Fibroblast of upper back skin (primary cell): ENCODE data around the gene KCTD16.

Experiments
- DNase-seq: peaks from one replicate; pipeline ENCODE4 v3.0.0-alpha.2; 2013

Gene KCTD16

GRCh38 chr5:144352732-144353317 lies 182.2 kb downstream of the KCTD16 start:
- DNase-seq: no peak

GRCh38 chr5:144356489-144356888 lies 185.8 kb downstream of the KCTD16 start:
- no peak for DNase-seq

DNA sequence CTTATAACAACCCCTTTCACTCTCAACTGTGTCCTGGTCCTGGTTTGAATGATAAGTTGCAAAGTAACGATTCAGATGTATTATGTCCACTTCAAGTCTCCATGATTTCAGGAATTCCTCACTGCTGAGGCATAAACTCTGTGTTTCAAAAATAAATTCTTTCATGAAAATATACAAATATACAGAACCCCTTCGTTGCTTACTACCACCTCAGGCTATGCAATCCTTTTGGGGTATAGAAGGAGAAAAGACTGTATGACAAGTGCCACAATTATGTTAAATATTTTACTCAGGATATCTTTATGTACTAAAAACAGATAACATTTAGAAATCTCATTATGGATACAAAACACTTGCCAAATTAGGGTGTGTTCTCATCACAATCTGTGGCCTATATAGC lies 190.7 kb downstream of the KCTD16 start:
- no peak for DNase-seq

DNA sequence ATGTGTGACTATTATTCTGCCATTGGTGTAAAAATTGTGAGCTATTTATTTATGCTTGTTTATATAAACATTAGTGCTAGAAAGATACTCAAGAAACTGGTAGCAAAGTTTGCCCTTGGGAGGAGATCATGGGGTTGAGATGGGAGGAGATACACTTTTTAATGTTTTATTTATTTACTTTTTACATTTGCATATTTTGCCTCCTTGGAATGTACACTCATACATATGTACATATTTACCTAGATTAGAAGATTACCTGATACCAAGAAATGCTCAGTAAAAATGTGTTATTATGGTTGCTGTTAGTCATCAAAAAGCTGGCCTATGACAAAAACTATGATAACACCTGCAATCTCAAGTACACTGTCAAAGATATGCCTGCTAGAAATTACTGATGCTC lies 195.2 kb downstream of the KCTD16 start:
- DNase-seq: no peak

- DNase-seq: no peak
These were observed 197.3 kb downstream of the KCTD16 start for GRCh38 chr5:144367991-144368390.

- peak; percentile 11 for DNase-seq
These were observed 197.9 kb downstream of the KCTD16 start for GRCh38 chr5:144368556-144368955.

DNA sequence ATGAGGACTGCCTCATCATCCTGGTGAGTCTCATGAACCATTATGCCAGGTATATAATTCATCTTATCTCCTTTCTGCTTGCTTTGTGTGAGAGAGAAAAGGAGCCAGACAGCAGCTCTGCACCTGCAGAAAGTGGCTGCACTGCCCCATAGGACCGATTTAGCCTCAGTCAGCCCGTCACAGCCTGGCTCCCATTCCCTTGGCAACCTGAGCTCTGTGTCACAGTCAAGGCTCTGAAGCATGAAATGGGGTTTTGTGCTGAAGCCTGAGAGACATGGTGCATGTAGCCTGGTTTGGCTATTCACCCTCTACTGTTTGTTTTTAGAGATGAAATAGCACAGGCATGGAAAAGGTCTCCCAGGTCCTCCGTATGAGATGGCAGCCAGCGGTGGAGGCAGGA lies 198.3 kb downstream of the KCTD16 start:
- DNase-seq: no peak

DNA sequence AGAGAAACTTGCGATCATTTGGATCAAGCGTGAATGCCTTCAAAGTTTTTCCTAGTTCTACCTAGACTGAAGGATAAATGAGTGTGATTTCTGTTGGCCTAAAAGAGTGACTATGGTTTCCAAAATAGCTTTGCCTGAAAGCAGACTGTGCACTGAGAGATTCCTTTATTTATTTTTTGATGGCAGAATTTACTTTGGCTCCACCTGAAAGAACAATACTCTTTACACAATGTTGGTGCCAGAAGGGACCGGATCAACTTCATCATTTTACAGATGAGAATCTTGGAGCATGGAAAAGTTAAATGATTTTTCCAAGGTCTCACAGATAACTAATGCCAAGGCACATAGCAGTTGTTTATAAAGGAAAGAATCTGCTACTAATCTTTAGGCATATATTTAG lies 199.6 kb downstream of the KCTD16 start:
- no peak for DNase-seq

DNA sequence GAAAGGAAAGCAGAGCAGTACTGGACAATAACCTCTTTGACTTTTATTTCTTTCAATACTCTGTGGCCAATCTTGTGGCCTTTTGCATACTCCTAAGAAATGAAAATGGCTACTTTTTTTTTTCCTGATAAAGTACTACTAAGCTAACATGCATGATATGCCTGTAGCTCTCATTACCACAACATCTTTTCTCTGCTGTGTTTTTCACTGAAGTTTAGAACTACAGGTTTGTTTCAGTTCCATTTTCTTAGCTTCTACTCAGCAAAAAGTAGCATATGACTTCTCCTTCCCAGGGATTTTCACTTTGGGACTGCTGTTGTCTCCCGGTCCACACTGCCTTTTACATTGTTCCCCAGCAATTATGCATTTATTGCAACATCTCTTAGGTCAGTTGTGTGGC lies 204.0 kb downstream of the KCTD16 start:
- DNase-seq: no peak

DNA sequence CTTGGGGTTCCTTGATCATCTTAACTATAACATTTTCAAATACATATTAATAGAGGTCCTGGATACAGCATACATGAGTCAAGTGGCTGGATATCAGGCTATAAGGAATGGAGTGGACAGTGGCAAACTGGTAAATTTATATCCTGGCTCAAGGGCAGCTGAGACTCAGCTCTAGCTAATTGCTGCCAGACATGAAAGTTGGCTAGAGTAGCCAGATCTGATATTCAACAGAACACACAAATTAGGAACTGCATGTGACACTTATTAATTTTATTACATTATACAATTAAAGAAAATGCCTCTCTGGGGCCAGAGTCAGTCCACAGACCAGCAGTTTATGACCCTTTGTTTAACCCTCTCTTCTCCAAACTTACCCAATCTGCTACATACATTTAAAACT lies 206.5 kb downstream of the KCTD16 start:
- DNase-seq: no peak

DNA sequence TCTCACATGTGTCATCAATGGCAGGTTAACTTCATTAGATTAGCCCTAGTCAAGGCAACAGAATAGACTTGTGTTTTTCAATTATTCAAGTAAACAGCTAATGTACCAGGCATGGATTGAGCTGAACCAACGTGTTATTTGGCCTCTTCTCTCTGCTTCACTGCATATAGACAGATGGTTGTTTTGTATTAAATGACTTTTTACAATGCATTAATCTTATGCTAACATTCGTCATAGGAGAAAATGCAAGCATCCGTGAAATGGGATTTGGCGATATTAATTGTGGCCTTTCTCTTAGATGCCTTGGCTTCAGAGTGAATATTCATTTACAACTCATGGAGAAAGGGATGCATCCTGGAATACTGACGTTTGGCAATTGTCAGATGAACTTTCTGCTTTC lies 208.0 kb downstream of the KCTD16 start:
- DNase-seq: no peak

- no peak for DNase-seq
These were observed 214.9 kb downstream of the KCTD16 start for GRCh38 chr5:144385597-144385996.

DNA sequence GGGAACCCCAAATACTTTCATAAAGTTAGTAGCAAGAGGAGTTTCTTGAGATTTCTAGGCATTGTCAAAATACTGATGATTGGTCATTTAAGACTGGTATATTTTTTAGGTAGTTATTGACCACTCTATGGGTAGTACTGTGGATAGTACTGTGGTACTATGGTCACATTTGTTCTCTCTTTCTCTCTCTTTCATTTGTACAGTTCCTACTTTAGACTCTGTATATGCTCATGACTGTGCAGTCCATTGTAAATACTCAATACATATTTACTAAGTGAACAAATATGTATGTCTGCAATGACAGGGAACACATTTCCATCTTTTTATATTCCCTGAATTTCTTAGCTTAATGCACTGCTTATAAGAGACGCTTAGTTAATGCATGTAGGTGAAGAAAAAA lies 215.6 kb downstream of the KCTD16 start:
- no peak for DNase-seq

- no peak for DNase-seq
These were observed 219.5 kb downstream of the KCTD16 start for GRCh38 chr5:144390133-144390532.

DNA sequence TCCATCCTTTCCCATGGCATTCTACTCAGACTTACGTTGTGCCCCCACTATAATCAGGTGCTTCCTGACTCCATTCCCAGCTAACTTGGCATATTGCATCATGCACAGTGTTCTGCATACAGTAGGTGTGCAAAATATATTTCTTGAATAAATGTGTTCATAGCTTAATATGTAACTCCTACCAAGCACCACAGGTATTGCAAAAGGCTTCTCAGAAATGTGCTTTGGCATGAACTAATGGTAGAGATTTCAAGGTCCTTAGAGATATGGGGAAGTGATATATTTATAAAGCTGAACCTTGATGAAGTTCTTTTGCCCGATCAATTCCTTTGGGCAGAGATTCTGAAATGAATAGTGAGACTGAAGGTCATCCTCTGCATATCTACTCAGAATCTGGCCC lies 220.4 kb downstream of the KCTD16 start:
- DNase-seq: no peak

DNA sequence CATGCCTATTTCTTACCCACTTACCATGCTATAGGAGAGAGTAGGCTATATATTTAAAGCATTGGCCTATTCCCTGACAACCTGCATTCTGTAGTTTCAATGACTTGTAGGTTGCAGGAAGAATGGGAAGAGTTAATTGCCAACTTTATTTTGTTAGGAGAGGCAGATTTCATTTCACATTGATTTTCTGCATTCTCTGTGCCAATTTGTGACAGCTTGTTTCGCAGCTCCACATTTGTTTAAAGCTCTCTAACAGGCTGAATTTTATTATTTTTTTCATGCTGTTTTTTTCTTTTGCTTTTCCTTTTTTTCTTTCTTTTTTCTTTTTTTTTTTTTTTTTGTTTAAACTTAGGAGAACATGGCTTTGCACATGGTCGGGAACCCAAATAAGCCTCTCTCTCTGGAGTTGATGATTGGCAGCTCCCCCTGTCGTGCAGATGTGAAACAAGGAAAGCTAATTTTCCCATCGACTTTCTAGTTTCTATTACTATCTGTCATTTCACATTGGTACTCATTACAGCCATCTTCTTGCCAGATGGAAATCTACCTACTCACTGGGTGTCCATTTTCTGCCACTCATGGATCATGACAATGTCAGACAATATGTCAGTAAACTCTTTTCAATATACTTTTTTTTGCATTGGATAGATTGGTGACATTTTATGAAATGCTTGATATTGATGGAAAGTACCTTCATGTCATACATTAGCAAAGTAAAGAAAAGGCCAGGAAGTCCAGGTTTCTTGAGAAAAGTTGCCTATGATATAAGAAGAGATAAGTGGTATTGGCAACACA lies 223.2 kb downstream of the KCTD16 start:
- DNase-seq: no peak

- no peak for DNase-seq
These were observed 225.0 kb downstream of the KCTD16 start for GRCh38 chr5:144395704-144396103.

DNA sequence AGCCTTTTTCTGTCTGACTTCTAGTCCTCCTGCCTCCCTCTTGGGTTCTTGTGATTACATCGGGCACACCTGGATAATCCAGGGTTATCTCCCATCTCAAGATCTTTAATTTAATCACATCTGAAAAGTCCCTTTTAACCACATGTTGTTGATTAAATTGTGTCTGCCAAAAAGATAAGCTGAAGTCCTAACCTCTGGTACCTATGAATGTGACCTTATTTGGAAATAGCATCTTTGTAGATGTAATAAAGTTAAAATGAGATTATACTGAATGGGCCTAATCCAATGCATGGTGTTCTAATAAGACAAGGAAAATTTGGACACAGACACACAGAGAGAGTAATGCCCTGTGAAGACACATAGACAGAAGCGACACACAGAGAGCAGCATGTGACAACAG lies 232.4 kb downstream of the KCTD16 start:
- no peak for DNase-seq

DNA sequence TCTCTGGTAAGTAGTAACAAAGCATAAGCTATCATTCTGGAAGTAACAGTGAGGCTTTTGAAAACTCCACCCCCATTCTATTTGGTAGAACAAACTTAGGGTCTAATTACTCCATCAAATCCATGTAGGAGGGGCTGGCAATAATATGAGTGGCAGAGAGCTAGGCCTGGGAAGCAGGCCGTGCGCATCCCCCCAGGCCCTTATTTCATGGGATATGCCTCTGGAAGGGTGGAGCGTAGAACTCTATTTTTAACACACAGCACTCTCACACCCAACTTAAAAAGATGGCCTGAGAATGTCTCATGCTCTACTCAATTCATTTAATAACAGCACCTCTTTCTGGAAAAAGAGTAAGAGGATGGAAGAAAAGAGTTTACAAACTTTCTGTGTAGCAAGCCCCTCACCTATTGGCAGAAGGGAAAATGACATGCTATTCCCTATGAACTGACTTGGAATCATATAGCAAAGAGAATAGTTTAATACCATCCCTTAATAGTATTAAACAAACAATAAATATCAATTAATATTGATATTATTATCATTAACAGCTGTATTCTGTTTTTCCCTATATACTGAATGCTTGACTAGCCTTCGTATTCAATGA lies 233.2 kb downstream of the KCTD16 start:
- DNase-seq: no peak

- DNase-seq: no peak
These were observed 234.0 kb downstream of the KCTD16 start for GRCh38 chr5:144404672-144405071.

- no peak for DNase-seq
These were observed 235.3 kb downstream of the KCTD16 start for GRCh38 chr5:144405991-144406390.

DNA sequence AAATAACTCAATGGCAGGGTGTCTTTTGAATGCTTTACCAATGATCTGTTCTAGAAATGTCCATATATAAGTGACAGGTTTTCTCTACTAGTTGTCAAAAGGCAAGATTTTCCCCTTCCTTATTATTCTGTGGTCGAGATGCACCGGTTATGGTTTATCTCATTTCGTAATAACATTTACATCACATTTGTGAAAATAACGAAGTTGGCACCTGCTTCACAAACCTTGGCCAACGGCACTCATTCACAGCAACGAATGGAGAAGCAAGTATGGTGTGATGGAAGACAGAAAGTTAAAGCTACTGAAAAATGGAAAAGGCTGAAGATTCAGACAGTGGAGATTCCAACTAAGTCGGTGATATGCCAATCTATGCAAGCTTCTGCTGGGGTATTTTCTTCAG lies 235.8 kb downstream of the KCTD16 start:
- DNase-seq: no peak

GRCh38 chr5:144414202-144415029 lies 243.7 kb downstream of the KCTD16 start:
- DNase-seq: no peak

DNA sequence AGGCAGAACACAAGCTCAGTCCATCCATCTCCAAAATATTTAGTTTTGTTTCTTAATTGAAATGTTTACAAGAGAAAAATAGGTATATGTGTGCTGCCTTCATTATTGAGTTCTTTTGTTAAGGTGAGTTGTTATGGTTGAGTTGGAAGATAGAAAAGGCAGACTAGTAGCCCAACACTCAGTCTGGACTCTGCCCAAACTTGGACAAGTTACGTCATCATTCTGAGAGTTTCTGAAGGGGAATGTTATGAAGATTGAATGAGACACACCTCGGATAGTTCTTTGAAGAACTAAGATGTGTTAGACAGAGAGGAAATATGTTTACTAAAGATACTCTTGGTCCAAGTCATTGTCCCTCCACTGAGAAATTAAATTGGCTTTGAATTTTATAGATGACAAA lies 245.5 kb downstream of the KCTD16 start:
- DNase-seq: no peak
